ENCODE results near the gene SBK2. TPM values are rescaled to one million over a fixed set of nuclear protein-coding genes. Genes with fewer than 3 reads are reported as not detected.
"Not testable (repeated sequence)": the region's sequence is repeated elsewhere in the genome, so short reads cannot be mapped to it uniquely, and the experiment has no call there.

The SBK2 gene
- polyA plus RNA-seq, 1 donor from 2014 or later: not detected

DNA sequence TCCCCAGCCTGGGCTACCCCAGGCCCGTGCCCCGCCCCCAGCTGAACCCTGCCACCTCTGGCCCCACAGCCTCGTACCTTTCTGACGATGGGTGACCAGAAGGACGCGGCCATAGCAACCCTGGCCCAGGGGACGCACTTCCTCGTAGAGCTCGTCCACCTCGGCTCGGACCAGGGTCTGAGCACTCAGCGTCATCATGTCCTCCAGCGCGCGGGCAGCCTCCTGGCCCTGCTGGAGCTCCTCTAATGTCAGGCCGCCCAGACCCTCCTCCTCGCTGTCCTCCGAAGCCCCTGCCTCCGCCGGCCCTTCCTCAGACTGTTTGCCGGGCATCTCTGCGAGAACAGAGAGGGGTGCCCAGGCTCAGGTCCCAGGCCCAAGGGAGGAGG is 975 bp downstream of the SBK2 start:
- no peaks in the 10 kb centered on the region for H3F3A ChIP-seq (ENCODE audit: insufficient read depth, low read length, poor library complexity, severe bottlenecking)
- H3K27me3 ChIP-seq (ENCODE audit: insufficient read depth, low read depth, low read length): no peaks in the 10 kb centered on the region
- TF ChIP-seq EZH2 (IDR thresholded peaks at IDR 0.05; ENCODE audit: borderline replicate concordance, insufficient read depth, low read length, poor library complexity, severe bottlenecking) (no peak), RAD21 (conservative IDR thresholded peaks at IDR 0.05) (no peak), MXI1 (conservative IDR thresholded peaks at IDR 0.05; ENCODE audit: poor library complexity, severe bottlenecking) (no peak), EP300 (conservative IDR thresholded peaks at IDR 0.05; ENCODE audit: poor library complexity, severe bottlenecking) (no peak), SMC3 (conservative IDR thresholded peaks at IDR 0.05; ENCODE audit: poor library complexity) (no peak), POLR2AphosphoS5 (IDR thresholded peaks at IDR 0.05) (no peak), TAF1 (IDR thresholded peaks at IDR 0.05; ENCODE audit: low read depth) (no peak)
- TF ChIP-seq, protein P1, sequence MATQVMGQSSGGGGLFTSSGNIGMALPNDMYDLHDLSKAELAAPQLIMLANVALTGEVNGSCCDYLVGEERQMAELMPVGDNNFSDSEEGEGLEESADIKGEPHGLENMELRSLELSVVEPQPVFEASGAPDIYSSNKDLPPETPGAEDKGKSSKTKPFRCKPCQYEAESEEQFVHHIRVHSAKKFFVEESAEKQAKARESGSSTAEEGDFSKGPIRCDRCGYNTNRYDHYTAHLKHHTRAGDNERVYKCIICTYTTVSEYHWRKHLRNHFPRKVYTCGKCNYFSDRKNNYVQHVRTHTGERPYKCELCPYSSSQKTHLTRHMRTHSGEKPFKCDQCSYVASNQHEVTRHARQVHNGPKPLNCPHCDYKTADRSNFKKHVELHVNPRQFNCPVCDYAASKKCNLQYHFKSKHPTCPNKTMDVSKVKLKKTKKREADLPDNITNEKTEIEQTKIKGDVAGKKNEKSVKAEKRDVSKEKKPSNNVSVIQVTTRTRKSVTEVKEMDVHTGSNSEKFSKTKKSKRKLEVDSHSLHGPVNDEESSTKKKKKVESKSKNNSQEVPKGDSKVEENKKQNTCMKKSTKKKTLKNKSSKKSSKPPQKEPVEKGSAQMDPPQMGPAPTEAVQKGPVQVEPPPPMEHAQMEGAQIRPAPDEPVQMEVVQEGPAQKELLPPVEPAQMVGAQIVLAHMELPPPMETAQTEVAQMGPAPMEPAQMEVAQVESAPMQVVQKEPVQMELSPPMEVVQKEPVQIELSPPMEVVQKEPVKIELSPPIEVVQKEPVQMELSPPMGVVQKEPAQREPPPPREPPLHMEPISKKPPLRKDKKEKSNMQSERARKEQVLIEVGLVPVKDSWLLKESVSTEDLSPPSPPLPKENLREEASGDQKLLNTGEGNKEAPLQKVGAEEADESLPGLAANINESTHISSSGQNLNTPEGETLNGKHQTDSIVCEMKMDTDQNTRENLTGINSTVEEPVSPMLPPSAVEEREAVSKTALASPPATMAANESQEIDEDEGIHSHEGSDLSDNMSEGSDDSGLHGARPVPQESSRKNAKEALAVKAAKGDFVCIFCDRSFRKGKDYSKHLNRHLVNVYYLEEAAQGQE (IDR thresholded peaks at IDR 0.05; ENCODE audit: borderline replicate concordance): no peak
- TF ChIP-seq, protein P2, sequence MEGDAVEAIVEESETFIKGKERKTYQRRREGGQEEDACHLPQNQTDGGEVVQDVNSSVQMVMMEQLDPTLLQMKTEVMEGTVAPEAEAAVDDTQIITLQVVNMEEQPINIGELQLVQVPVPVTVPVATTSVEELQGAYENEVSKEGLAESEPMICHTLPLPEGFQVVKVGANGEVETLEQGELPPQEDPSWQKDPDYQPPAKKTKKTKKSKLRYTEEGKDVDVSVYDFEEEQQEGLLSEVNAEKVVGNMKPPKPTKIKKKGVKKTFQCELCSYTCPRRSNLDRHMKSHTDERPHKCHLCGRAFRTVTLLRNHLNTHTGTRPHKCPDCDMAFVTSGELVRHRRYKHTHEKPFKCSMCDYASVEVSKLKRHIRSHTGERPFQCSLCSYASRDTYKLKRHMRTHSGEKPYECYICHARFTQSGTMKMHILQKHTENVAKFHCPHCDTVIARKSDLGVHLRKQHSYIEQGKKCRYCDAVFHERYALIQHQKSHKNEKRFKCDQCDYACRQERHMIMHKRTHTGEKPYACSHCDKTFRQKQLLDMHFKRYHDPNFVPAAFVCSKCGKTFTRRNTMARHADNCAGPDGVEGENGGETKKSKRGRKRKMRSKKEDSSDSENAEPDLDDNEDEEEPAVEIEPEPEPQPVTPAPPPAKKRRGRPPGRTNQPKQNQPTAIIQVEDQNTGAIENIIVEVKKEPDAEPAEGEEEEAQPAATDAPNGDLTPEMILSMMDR (IDR thresholded peaks at IDR 0.05; ENCODE audit: poor library complexity, severe bottlenecking): no peak
- no peaks in the 10 kb centered on the region for H3K9me2 ChIP-seq (ENCODE audit: insufficient read depth, low read length)
- H3K36me3 ChIP-seq (ENCODE audit: insufficient read depth, low read length): no peaks in the 10 kb centered on the region
- H3K4me3 ChIP-seq (ENCODE audit: low read length): no peak overlapping the region
- no peak overlapping the region for H3K27ac ChIP-seq (ENCODE audit: low read length)
- H2AFZ ChIP-seq (ENCODE audit: low read depth, low read length): no peak overlapping the region
- H3K4me2 ChIP-seq (ENCODE audit: low read length): no peak overlapping the region
- H3K9ac ChIP-seq (ENCODE audit: low read length): no peak overlapping the region
- no peaks in the 10 kb centered on the region for H3K9me3 ChIP-seq (ENCODE audit: low read length)
- H4K20me1 ChIP-seq (ENCODE audit: insufficient read depth): no peaks in the 10 kb centered on the region
- no peaks in the 10 kb centered on the region for H3K79me2 ChIP-seq (replicated peaks; ENCODE audit: insufficient read depth, low read length)

DNA sequence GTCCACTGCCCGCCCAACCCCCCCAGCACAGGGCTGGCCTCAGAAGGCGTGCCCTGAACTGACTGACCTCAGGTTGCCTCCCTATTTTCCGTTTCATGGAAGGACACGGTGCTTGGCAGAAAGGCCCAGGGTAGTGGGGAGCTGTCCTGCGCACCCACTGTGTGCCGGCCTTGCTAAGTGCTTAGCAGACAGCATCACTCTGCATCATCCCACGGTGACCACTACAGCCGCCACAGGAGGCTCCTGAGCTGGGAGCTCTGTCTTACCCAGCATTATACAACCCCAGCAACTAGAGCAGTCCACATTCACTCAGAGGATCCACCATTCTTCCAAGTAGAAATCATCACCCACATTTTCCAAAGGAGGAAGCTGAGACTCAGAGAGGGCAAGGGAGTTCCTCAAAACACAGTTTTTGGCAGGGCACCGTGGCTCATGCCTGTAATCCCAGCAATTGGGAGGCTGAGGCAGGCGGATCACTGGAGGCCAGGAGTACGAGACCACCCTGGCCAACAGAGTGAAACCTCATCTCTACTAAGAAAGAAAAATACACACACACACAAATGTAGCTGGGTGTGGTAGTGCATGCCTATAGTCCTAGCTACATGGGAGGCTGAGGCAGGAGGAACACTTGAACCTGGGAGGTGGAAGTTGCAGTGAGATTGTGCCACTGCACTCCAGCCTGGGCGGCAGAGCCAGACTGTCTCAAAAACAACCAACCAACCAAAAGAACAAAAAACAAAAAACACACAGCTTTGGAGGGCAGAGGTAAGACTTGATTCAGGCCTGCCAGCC is 1.6 kb downstream of the SBK2 start:
- Histone ChIP-seq H3K4me3 (ENCODE audit: low read length) (no peak overlapping the region), H2AFZ (ENCODE audit: low read depth, low read length) (no peak overlapping the region), H3K9ac (ENCODE audit: low read length) (no peak overlapping the region), H3K79me2 (replicated peaks; ENCODE audit: insufficient read depth, low read length) (no peaks in the 10 kb centered on the region), H3K9me3 (ENCODE audit: low read length) (no peaks in the 10 kb centered on the region), H3K36me3 (ENCODE audit: insufficient read depth, low read length) (no peaks in the 10 kb centered on the region), H3F3A (ENCODE audit: insufficient read depth, low read length, poor library complexity, severe bottlenecking) (no peaks in the 10 kb centered on the region), H4K20me1 (ENCODE audit: insufficient read depth) (no peaks in the 10 kb centered on the region), H3K4me2 (ENCODE audit: low read length) (no peak overlapping the region), H3K27ac (ENCODE audit: low read length) (no peak overlapping the region), H3K27me3 (ENCODE audit: insufficient read depth, low read depth, low read length) (no peaks in the 10 kb centered on the region), H3K9me2 (ENCODE audit: insufficient read depth, low read length) (no peaks in the 10 kb centered on the region)
- TF ChIP-seq POLR2AphosphoS5 (IDR thresholded peaks at IDR 0.05): no peak
- no peak for TF ChIP-seq EP300 (conservative IDR thresholded peaks at IDR 0.05; ENCODE audit: poor library complexity, severe bottlenecking)
- no peak for TF ChIP-seq RAD21 (conservative IDR thresholded peaks at IDR 0.05)
- no peak for TF ChIP-seq MXI1 (conservative IDR thresholded peaks at IDR 0.05; ENCODE audit: poor library complexity, severe bottlenecking)
- TF ChIP-seq, protein P2 (IDR thresholded peaks at IDR 0.05; ENCODE audit: poor library complexity, severe bottlenecking): no peak
- TF ChIP-seq, protein P1 (IDR thresholded peaks at IDR 0.05; ENCODE audit: borderline replicate concordance): no peak
- TF ChIP-seq TAF1 (IDR thresholded peaks at IDR 0.05; ENCODE audit: low read depth): no peak
- TF ChIP-seq SMC3 (conservative IDR thresholded peaks at IDR 0.05; ENCODE audit: poor library complexity): no peak
- no peak for TF ChIP-seq EZH2 (IDR thresholded peaks at IDR 0.05; ENCODE audit: borderline replicate concordance, insufficient read depth, low read length, poor library complexity, severe bottlenecking)

DNA sequence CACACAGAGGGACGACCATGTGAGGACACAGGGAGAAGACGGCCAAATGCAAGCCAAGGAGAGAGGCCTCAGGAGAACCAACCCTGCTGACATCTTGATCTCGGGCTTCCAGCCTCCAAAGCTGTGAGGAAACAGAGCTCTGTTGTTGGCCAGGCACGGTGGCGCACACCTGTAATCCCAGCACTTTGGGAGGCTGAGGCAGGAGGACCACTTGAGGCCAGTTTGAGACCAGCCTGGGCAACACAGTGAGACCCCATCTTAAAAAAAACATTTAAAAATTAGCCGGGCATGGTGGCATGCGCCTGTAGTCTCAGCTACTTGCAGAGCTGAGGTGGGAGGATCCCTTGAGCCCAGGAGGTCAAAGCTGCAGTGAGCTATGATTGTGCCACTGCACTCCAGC is 2.7 kb downstream of the SBK2 start:
- not testable (repeated sequence) for H3K9me3 ChIP-seq (ENCODE audit: low read length); H3K27me3 ChIP-seq (ENCODE audit: insufficient read depth, low read depth, low read length); H3K27ac ChIP-seq (ENCODE audit: low read length); H3K79me2 ChIP-seq (replicated peaks; ENCODE audit: insufficient read depth, low read length); H3K4me3 ChIP-seq (ENCODE audit: low read length); H3F3A ChIP-seq (ENCODE audit: insufficient read depth, low read length, poor library complexity, severe bottlenecking); H3K9me2 ChIP-seq (ENCODE audit: insufficient read depth, low read length); H4K20me1 ChIP-seq (ENCODE audit: insufficient read depth); H3K9ac ChIP-seq (ENCODE audit: low read length); H2AFZ ChIP-seq (ENCODE audit: low read depth, low read length); H3K36me3 ChIP-seq (ENCODE audit: insufficient read depth, low read length); H3K4me2 ChIP-seq (ENCODE audit: low read length)
